Body of pancreas (tissue), 4 donors: ENCODE measurements around the gene KRTAP10-9.

Experiments
- CTCF ChIP-seq, 7 experiments: fragments of 450-650 bp in 4 of 7; fragments of 200-600 bp in 3 of 7; sonication (generic) in 3 of 7; IDR thresholded peaks; one replicate each; pipeline ENCODE4 v1.5.1; 2016 to 2019; ENCODE audit warnings: antibody characterized with exemption in 7 of 7
- POLR2A ChIP-seq, 3 donors: fragments of 450-650 bp; IDR thresholded peaks; one replicate each; pipeline ENCODE4 v1.6.1; 2016; ENCODE audit warnings: antibody characterized with exemption in 3 of 3, mild to moderate bottlenecking in 2 of 3

GRCh38 chr21:44647222-44647552 is 20.3 kb downstream of the KRTAP10-9 start:
- no peak for TF ChIP-seq POLR2A (IDR thresholded peaks at IDR 0.05)
- no peak for TF ChIP-seq CTCF (IDR thresholded peaks at IDR 0.05)
